GM12892 (cell line): ENCODE results near the gene PAOX.
"Not testable (repeated sequence)": the region's sequence is repeated elsewhere in the genome, so short reads cannot be mapped to it uniquely, and the experiment has no call there.

Source experiments
- DNase-seq: peaks from one replicate; pipeline ENCODE4 v3.0.0; 2011; ENCODE audit not compliant: insufficient read length
- FAIRE-seq: peaks from 2 replicates; lab custom pipeline; 2011; peaks lifted over from hg19 to GRCh38; lab: Jason Lieb, UNC
- POLR2A ChIP-seq: IDR thresholded peaks from 2 replicates; pipeline ENCODE4 v1.6.1; 2011; ENCODE audit warnings: low read depth, low read length, control low read depth
- POLR2AphosphoS5 ChIP-seq: IDR thresholded peaks from 2 replicates; pipeline ENCODE4 v1.6.1; 2011; ENCODE audit warnings: low read depth, low read length, control low read depth
- TAF1 ChIP-seq: IDR thresholded peaks from 2 replicates; pipeline ENCODE4 v1.6.1; 2011; ENCODE audit warnings: low read depth, mild to moderate bottlenecking, control low read depth, low read length, borderline replicate concordance

The PAOX gene

GRCh38 chr10:133422223-133422806, 43.3 kb downstream of the PAOX start:
- TF ChIP-seq TAF1 (no peak), POLR2A (no peak), POLR2AphosphoS5 (no peak)
- no peak for FAIRE-seq
- DNase-seq, result no peak

- DNase-seq, result no peak
- no peak for FAIRE-seq
- TF ChIP-seq POLR2A (no peak), POLR2AphosphoS5 (no peak), TAF1 (no peak)
Measured at GRCh38 chr10:133422807-133423771, 44.0 kb downstream of the PAOX start.

- FAIRE-seq, DNase-seq: not testable (repeated sequence)
Measured at GRCh38 chr10:133424102-133424501, 45.0 kb downstream of the PAOX start.

- FAIRE-seq, result not testable (repeated sequence)
Measured at GRCh38 chr10:133424601-133425000, 45.5 kb downstream of the PAOX start, which contains the start of gene SPRN. SPRN (minus strand) TSS chr10:133424625; CDS start chr10:133423681, 944 bp downstream.

GRCh38 chr10:133429571-133429970, 50.5 kb downstream of the PAOX start:
- FAIRE-seq, DNase-seq: not testable (repeated sequence)

More at GRCh38 chr10:133424601-133425000, 45.5 kb downstream of the PAOX start, which contains the start of gene SPRN:
- not testable (repeated sequence) for DNase-seq

- not testable (repeated sequence) for DNase-seq, FAIRE-seq
Measured at GRCh38 chr10:133431888-133432613, 53.0 kb downstream of the PAOX start.

GRCh38 chr10:133432789-133433188, 53.7 kb downstream of the PAOX start:
- not testable (repeated sequence) for FAIRE-seq, DNase-seq

GRCh38 chr10:133438711-133439273, 59.7 kb downstream of the PAOX start:
- DNase-seq (peak; percentile 30), FAIRE-seq (peak; percentile 62)
- no peak for TF ChIP-seq POLR2AphosphoS5
- TF ChIP-seq POLR2A, result no peak
- no peak for TF ChIP-seq TAF1

GRCh38 chr10:133439517-133440461, 60.7 kb downstream of the PAOX start:
- FAIRE-seq, result no peak
- TF ChIP-seq POLR2AphosphoS5 (no peak), POLR2A (no peak), TAF1 (no peak)
- no peak for DNase-seq

GRCh38 chr10:133440633-133441285, 61.7 kb downstream of the PAOX start:
- FAIRE-seq (no peak), DNase-seq (no peak)
- TF ChIP-seq TAF1 (no peak), POLR2AphosphoS5 (no peak), POLR2A (no peak)
